Prostate gland (tissue), 2 donors: ENCODE measurements around the gene IER3IP1.
"Not testable (repeated sequence)": the region's sequence is repeated elsewhere in the genome, so short reads cannot be mapped to it uniquely, and the experiment has no call there.

Experiments used
- POLR2A ChIP-seq: fragments of 450-650 bp; IDR thresholded peaks from one replicate; pipeline ENCODE4 v1.6.1; 2016; ENCODE audit warnings: antibody characterized with exemption, mild to moderate bottlenecking
- TF ChIP-seq, protein P1 (sequence below), 4 experiments: fragments of 200-600 bp in 2 of 4; fragments of 450-650 bp in 2 of 4; sonication (generic) in 2 of 4; IDR thresholded peaks; 1 replicate in 3 of 4; 2 replicates in 1 of 4; pipeline ENCODE4 v1.5.1; 2016 to 2019; ENCODE audit warnings: antibody characterized with exemption in 4 of 4, mild to moderate bottlenecking in 2 of 4, moderate library complexity in 2 of 4

DNA sequence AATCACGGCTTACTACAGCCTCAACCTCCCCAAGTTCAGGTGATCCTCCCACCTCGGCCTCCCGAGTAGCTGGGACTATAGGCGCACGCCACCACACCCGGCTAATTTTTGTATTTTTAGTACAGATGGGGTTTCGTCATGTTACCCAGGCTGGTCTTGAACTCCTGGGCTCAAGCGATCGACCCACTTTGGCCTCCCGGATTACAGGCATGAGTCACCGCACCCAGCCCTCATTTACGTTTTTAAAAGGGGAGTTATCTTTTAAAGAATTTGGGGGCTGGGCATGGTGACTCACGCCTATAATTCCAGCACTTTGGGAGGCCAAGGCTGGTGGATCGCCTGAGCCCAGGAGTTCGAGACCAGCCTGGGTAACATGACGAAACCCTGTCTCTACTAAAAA is 17.8 kb downstream of the IER3IP1 start:
- not testable (repeated sequence) for TF ChIP-seq POLR2A
- TF ChIP-seq, protein P1, sequence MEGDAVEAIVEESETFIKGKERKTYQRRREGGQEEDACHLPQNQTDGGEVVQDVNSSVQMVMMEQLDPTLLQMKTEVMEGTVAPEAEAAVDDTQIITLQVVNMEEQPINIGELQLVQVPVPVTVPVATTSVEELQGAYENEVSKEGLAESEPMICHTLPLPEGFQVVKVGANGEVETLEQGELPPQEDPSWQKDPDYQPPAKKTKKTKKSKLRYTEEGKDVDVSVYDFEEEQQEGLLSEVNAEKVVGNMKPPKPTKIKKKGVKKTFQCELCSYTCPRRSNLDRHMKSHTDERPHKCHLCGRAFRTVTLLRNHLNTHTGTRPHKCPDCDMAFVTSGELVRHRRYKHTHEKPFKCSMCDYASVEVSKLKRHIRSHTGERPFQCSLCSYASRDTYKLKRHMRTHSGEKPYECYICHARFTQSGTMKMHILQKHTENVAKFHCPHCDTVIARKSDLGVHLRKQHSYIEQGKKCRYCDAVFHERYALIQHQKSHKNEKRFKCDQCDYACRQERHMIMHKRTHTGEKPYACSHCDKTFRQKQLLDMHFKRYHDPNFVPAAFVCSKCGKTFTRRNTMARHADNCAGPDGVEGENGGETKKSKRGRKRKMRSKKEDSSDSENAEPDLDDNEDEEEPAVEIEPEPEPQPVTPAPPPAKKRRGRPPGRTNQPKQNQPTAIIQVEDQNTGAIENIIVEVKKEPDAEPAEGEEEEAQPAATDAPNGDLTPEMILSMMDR (IDR thresholded peaks at IDR 0.05), result not testable (repeated sequence)
